ENCODE data around the gene CX3CR1. TPM values are rescaled to one million over a fixed set of nuclear protein-coding genes. Genes with fewer than 3 reads are reported as not detected.

CX3CR1 gene
- total and polyA plus RNA-seq, 9 of the 15 experiments (the other 6 are each of a cell fraction or from before 2014, with no cell fraction given): 0.03 to 0.21 TPM; not detected in 7

GRCh38 chr3:39291903-39292329 lies 12.1 kb upstream of the CX3CR1 start:
- intact Hi-C loops (cut with micrococcal nuclease) (loop anchor here (1.0 kb wide), 1 partner anchor 86 kb away; no protein-coding TSS in a partner anchor), in situ Hi-C loops (cut with MboI) (no loop called here)
- CTCF ChIA-PET (ENCODE audit: low intra/inter-chr PET ratio): interaction anchor here (0.7 to 2.5 kb wide), 5 partner anchors 85 to 167 kb away, joined by 3 to 9 read pairs (median 4); partner anchors contain the start of gene XIRP1
- ATAC-seq: peak; percentile 76
- Histone ChIP-seq H3K9me3 (replicated peaks; ENCODE audit: control insufficient read depth, insufficient read depth, low read depth, low read length) (no peaks in the 10 kb centered on the region), H3K9me1 (ENCODE audit: control insufficient read depth, insufficient read depth, low read length) (no peaks in the 10 kb centered on the region), H3K4me2 (ENCODE audit: insufficient read depth, low read length) (no peak overlapping the region), H4K20me1 (replicated peaks; ENCODE audit: control insufficient read depth, insufficient read depth, low read length) (no peaks in the 10 kb centered on the region), H3K9ac (ENCODE audit: insufficient read depth in 1 of 2, low read depth in 2 of 2, low read length in 2 of 2) (no peak overlapping the region), H2AFZ (ENCODE audit: low read depth, low read length) (no peak overlapping the region; the same call in 1 of the 2 replicates), H3K79me2 (ENCODE audit: control insufficient read depth, insufficient read depth, low read length) (no peaks in the 10 kb centered on the region), H3K36me3 (ENCODE audit: control insufficient read depth, insufficient read depth, low read length) (no peaks in the 10 kb centered on the region), H3K4me3 (no peak overlapping the region), H3K27ac (ENCODE audit: extremely low read depth, low read depth, low read length) (no peak overlapping the region), H3K27me3 (ENCODE audit: control insufficient read depth in 2 of 2, insufficient read depth in 2 of 2, low read length in 2 of 2) (peaks cover 3 to 20% of the 10 kb centered on the region in 2 experiments; a peak in 3 of 5 replicates), H3K4me1 (replicated peaks in 1 of 2; ENCODE audit: control insufficient read depth in 2 of 2, insufficient read depth in 2 of 2, low read length in 2 of 2) (peaks cover 3 to 9% of the 10 kb centered on the region in 2 experiments; a peak in 3 of 5 replicates)
- BruUV-seq (replicated peaks): no TSS peak
- peak; percentile 76 to 84 (median 81) for DNase-seq (ENCODE audit: extremely low read depth in 1 of 4, low spot score in 3 of 4)
- 0% methylated on average over 5 of the region's 5 CpGs for WGBS (ENCODE audit: insufficient coverage, low coverage, missing lambda C conversion rate)
- peak; percentile 83 for FAIRE-seq
- POLR2A ChIA-PET: interaction anchor here (0.6 to 2.2 kb wide), 7 partner anchors 12 to 174 kb away, joined by 3 to 14 read pairs (median 3); partner anchors contain the start of genes CX3CR1, RPSA and XIRP1
- TF ChIP-seq IFI16 (CRISPR knock-in tag; IDR thresholded peaks at IDR 0.05) (no peak), ATF2 (CRISPR knock-in tag; IDR thresholded peaks at IDR 0.05) (no peak), ZNF766 (CRISPR knock-in tag; conservative IDR thresholded peaks at IDR 0.05) (no peak), ZNF695 (CRISPR knock-in tag; IDR thresholded peaks at IDR 0.05) (no peak), BRCA1 (IDR thresholded peaks at IDR 0.05) (no peak), BRCA1 (CRISPR knock-in tag; IDR thresholded peaks at IDR 0.05) (no peak), HOXB6 (CRISPR knock-in tag; IDR thresholded peaks at IDR 0.05; ENCODE audit: borderline replicate concordance) (no peak), BHLHE40 (IDR thresholded peaks at IDR 0.05; ENCODE audit: low read length) (0 out of 2 replicates have a peak, but pooled peaks have one; percentile 38), PBX2 (CRISPR knock-in tag; IDR thresholded peaks at IDR 0.05; ENCODE audit: low read depth) (no peak), PBX2 (tag; conservative IDR thresholded peaks at IDR 0.05; ENCODE audit: low read depth) (0 out of 2 replicates have a peak, but pooled peaks have one; percentile 10)
- TF ChIP-seq, protein P1, sequence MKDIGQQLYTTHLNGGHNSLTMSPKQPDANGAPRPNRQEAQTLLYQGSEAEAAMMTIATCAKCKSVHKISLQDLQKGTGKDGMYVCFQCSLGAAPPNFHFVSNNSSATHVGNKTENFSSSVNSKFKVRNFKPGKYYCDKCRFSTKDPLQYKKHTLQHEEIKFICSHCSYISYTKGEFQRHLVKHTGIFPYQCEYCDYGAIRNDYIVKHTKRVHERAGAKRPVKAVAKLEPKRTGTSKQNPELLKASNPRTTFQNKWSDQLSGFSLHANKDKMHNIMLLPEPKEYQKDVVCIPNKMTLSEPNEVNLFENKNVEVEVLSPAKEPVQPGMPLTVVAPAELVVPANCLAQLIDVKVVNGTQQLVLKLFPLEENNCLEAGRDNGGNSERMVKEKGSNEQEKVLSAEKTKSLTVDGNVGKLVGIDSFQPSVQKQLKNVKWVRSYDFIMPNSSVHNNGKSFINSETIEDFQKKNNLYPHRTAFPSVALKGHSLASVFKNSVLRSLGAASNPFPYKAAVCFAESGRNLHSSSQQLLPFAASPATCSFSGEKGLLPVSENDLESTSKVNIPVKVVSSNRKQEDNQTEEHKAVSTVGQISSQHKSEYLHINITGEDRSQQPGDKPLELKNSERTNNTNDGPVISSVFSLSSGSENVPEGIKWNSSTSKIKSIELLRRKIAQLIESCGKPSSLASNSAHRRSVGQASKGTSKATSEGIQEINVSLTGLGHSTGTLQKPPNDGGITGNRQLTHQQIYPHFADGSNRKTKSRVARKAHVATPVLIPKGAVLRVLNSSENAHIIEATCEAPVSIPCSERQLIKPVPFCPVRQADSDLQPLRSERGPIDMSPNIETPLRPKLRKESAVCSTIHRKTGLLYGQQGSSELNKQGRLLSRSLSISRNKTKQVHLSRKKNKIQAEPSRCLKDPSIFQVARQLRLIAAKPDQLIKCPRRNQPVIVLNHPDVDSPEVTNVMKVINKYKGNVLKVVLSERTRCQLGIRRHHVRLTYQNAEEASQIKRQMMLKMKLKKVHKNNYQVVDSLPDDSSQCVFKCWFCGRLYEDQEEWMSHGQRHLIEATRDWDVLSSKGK (CRISPR knock-in tag; IDR thresholded peaks at IDR 0.05): no peak
